Peyer's patch (tissue), 4 donors: ENCODE data around the gene ZNF174.

ENCODE experiments used
- POLR2A ChIP-seq, 2 donors: fragments of 450-650 bp; IDR thresholded peaks; one replicate each; pipeline ENCODE4 v1.5.1; 2017; ENCODE audit warnings: antibody characterized with exemption in 2 of 2, mild to moderate bottlenecking in 2 of 2, moderate library complexity in 2 of 2
- TF ChIP-seq, protein P1 (sequence below), 6 experiments: fragments of 450-650 bp in 4 of 6; fragments of 200-600 bp in 2 of 6; sonication (generic) in 1 of 6; IDR thresholded peaks; one replicate each; pipeline ENCODE4 v1.5.1; 2017 to 2019; ENCODE audit warnings: antibody characterized with exemption in 6 of 6, mild to moderate bottlenecking in 3 of 6, moderate library complexity in 1 of 6

- TF ChIP-seq, protein P1, sequence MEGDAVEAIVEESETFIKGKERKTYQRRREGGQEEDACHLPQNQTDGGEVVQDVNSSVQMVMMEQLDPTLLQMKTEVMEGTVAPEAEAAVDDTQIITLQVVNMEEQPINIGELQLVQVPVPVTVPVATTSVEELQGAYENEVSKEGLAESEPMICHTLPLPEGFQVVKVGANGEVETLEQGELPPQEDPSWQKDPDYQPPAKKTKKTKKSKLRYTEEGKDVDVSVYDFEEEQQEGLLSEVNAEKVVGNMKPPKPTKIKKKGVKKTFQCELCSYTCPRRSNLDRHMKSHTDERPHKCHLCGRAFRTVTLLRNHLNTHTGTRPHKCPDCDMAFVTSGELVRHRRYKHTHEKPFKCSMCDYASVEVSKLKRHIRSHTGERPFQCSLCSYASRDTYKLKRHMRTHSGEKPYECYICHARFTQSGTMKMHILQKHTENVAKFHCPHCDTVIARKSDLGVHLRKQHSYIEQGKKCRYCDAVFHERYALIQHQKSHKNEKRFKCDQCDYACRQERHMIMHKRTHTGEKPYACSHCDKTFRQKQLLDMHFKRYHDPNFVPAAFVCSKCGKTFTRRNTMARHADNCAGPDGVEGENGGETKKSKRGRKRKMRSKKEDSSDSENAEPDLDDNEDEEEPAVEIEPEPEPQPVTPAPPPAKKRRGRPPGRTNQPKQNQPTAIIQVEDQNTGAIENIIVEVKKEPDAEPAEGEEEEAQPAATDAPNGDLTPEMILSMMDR (IDR thresholded peaks at IDR 0.05), result no peak
- TF ChIP-seq POLR2A (IDR thresholded peaks at IDR 0.05), result peak in 1 of 2 donors; percentile 16
Observed at GRCh38 chr16:3443108-3444031, 42.4 kb downstream of the ZNF174 start, which contains the start of the genes NAA60 and ZNF597.
